CD4-positive, alpha-beta T cell treated with Interleukin-21 for 1 hour (primary cell): Measurements from ENCODE around the gene MYL5.

ENCODE experiments used
- DNase-seq: peaks from one replicate; pipeline ENCODE4 v3.0.0-alpha.2; 2020

Gene MYL5

GRCh38 chr4:708631-708933 is 34.2 kb downstream of the MYL5 start:
- DNase-seq: no peak

- DNase-seq: no peak
Measured at GRCh38 chr4:709348-709747, 35.0 kb downstream of the MYL5 start.

GRCh38 chr4:710116-710515 is 35.8 kb downstream of the MYL5 start:
- no peak for DNase-seq

GRCh38 chr4:710916-711315 is 36.6 kb downstream of the MYL5 start:
- DNase-seq: no peak

GRCh38 chr4:712093-712492 is 37.8 kb downstream of the MYL5 start:
- no peak for DNase-seq

GRCh38 chr4:712916-713632 is 38.7 kb downstream of the MYL5 start:
- DNase-seq: no peak

- no peak for DNase-seq
Measured at GRCh38 chr4:714087-714486, 39.7 kb downstream of the MYL5 start.

GRCh38 chr4:717601-718320 is 43.4 kb downstream of the MYL5 start:
- DNase-seq: no peak

- no peak for DNase-seq
Measured at GRCh38 chr4:718460-718859, 44.1 kb downstream of the MYL5 start.

- no peak for DNase-seq
Measured at GRCh38 chr4:720111-720860, 45.9 kb downstream of the MYL5 start.

- DNase-seq: no peak
Measured at GRCh38 chr4:721261-722168, 47.2 kb downstream of the MYL5 start.

GRCh38 chr4:722169-722725 is 47.9 kb downstream of the MYL5 start:
- DNase-seq: no peak

GRCh38 chr4:722851-723360 is 48.6 kb downstream of the MYL5 start:
- DNase-seq: no peak

- no peak for DNase-seq
Measured at GRCh38 chr4:723751-724530, 49.6 kb downstream of the MYL5 start.

GRCh38 chr4:725391-726234 is 51.3 kb downstream of the MYL5 start:
- DNase-seq: no peak

- DNase-seq: no peak
Measured at GRCh38 chr4:726235-726787, 52.0 kb downstream of the MYL5 start.

- DNase-seq: no peak
Measured at GRCh38 chr4:726838-727237, 52.5 kb downstream of the MYL5 start.

GRCh38 chr4:727576-727975 is 53.2 kb downstream of the MYL5 start:
- DNase-seq: no peak

GRCh38 chr4:729336-730315 is 55.3 kb downstream of the MYL5 start:
- no peak for DNase-seq
